ENCODE data around the gene DENND1C. TPM values are rescaled to one million over a fixed set of nuclear protein-coding genes. Genes with fewer than 3 reads are reported as not detected.

Gene DENND1C
- polyA plus RNA-seq, 1 donor from 2014 or later, result 0.17 TPM

- H3K27me3 ChIP-seq (ENCODE audit: insufficient read depth, low read depth, low read length), result no peaks in the 10 kb centered on the region
- no peak overlapping the region for H3K4me2 ChIP-seq (ENCODE audit: low read length)
- H3K36me3 ChIP-seq (ENCODE audit: insufficient read depth, low read length), result peaks cover 25% of the 10 kb centered on the region
- no peak overlapping the region for H3K4me3 ChIP-seq (ENCODE audit: low read length)
- no peak overlapping the region for H3K9ac ChIP-seq (ENCODE audit: low read length)
- no peaks in the 10 kb centered on the region for H3K79me2 ChIP-seq (replicated peaks; ENCODE audit: insufficient read depth, low read length)
- no peak overlapping the region for H3K27ac ChIP-seq (ENCODE audit: low read length)
- no peaks in the 10 kb centered on the region for H4K20me1 ChIP-seq (ENCODE audit: insufficient read depth)
- H3K9me2 ChIP-seq (ENCODE audit: insufficient read depth, low read length), result no peaks in the 10 kb centered on the region
- H3F3A ChIP-seq (ENCODE audit: insufficient read depth, low read length, poor library complexity, severe bottlenecking), result no peaks in the 10 kb centered on the region
- peaks cover 11% of the 10 kb centered on the region for H3K9me3 ChIP-seq (ENCODE audit: low read length)
- no peak overlapping the region for H2AFZ ChIP-seq (ENCODE audit: low read depth, low read length)
- TF ChIP-seq REST (IDR thresholded peaks at IDR 0.05; ENCODE audit: borderline replicate concordance) (no peak), EZH2 (IDR thresholded peaks at IDR 0.05; ENCODE audit: borderline replicate concordance, insufficient read depth, low read length, poor library complexity, severe bottlenecking) (no peak), POLR2AphosphoS5 (IDR thresholded peaks at IDR 0.05) (no peak), TAF1 (IDR thresholded peaks at IDR 0.05; ENCODE audit: low read depth) (no peak), RAD21 (conservative IDR thresholded peaks at IDR 0.05) (no peak), MXI1 (conservative IDR thresholded peaks at IDR 0.05; ENCODE audit: poor library complexity, severe bottlenecking) (no peak), EP300 (conservative IDR thresholded peaks at IDR 0.05; ENCODE audit: poor library complexity, severe bottlenecking) (no peak), SMC3 (conservative IDR thresholded peaks at IDR 0.05; ENCODE audit: poor library complexity) (no peak)
- TF ChIP-seq, protein P1, sequence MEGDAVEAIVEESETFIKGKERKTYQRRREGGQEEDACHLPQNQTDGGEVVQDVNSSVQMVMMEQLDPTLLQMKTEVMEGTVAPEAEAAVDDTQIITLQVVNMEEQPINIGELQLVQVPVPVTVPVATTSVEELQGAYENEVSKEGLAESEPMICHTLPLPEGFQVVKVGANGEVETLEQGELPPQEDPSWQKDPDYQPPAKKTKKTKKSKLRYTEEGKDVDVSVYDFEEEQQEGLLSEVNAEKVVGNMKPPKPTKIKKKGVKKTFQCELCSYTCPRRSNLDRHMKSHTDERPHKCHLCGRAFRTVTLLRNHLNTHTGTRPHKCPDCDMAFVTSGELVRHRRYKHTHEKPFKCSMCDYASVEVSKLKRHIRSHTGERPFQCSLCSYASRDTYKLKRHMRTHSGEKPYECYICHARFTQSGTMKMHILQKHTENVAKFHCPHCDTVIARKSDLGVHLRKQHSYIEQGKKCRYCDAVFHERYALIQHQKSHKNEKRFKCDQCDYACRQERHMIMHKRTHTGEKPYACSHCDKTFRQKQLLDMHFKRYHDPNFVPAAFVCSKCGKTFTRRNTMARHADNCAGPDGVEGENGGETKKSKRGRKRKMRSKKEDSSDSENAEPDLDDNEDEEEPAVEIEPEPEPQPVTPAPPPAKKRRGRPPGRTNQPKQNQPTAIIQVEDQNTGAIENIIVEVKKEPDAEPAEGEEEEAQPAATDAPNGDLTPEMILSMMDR (IDR thresholded peaks at IDR 0.05; ENCODE audit: poor library complexity, severe bottlenecking), result no peak
These were observed 29.4 kb downstream of the DENND1C start for GRCh38 chr19:6452223-6452614.

- Histone ChIP-seq H3K9me3 (ENCODE audit: low read length) (peaks cover 11% of the 10 kb centered on the region), H3K27me3 (ENCODE audit: insufficient read depth, low read depth, low read length) (no peaks in the 10 kb centered on the region), H3K36me3 (ENCODE audit: insufficient read depth, low read length) (peaks cover 25% of the 10 kb centered on the region), H3F3A (ENCODE audit: insufficient read depth, low read length, poor library complexity, severe bottlenecking) (no peaks in the 10 kb centered on the region), H3K79me2 (replicated peaks; ENCODE audit: insufficient read depth, low read length) (no peaks in the 10 kb centered on the region), H4K20me1 (ENCODE audit: insufficient read depth) (no peaks in the 10 kb centered on the region), H3K27ac (ENCODE audit: low read length) (no peak overlapping the region), H3K4me3 (ENCODE audit: low read length) (no peak overlapping the region), H3K9ac (ENCODE audit: low read length) (no peak overlapping the region), H2AFZ (ENCODE audit: low read depth, low read length) (no peak overlapping the region), H3K9me2 (ENCODE audit: insufficient read depth, low read length) (no peaks in the 10 kb centered on the region), H3K4me2 (ENCODE audit: low read length) (no peak overlapping the region)
- TF ChIP-seq POLR2AphosphoS5 (IDR thresholded peaks at IDR 0.05) (no peak), MXI1 (conservative IDR thresholded peaks at IDR 0.05; ENCODE audit: poor library complexity, severe bottlenecking) (no peak), REST (IDR thresholded peaks at IDR 0.05; ENCODE audit: borderline replicate concordance) (no peak), RAD21 (conservative IDR thresholded peaks at IDR 0.05) (no peak), EZH2 (IDR thresholded peaks at IDR 0.05; ENCODE audit: borderline replicate concordance, insufficient read depth, low read length, poor library complexity, severe bottlenecking) (no peak), TAF1 (IDR thresholded peaks at IDR 0.05; ENCODE audit: low read depth) (no peak)
These were observed 29.9 kb downstream of the DENND1C start for GRCh38 chr19:6451583-6452222.
